Osteocyte (in vitro differentiated cells): ENCODE results near the gene C4orf50. TPM values are rescaled to one million over a fixed set of nuclear protein-coding genes. Genes with fewer than 3 reads are reported as not detected.

Experiments
- DNase-seq: peaks from one replicate; pipeline ENCODE4 v3.0.0; 2021; ENCODE audit warnings: mixed read lengths; ENCODE audit not compliant: unreplicated experiment; ENCODE audit errors: extremely low spot score
- H3K27ac Mint-ChIP-seq: one replicate; pipeline ENCODE4 v1.8.0; 2021; ENCODE audit warnings: mild to moderate bottlenecking, mixed read lengths; ENCODE audit not compliant: unreplicated experiment
- H3K27me3 Mint-ChIP-seq: one replicate; pipeline ENCODE4 v1.8.0; 2021; ENCODE audit warnings: mixed read lengths; ENCODE audit not compliant: unreplicated experiment
- H3K36me3 Mint-ChIP-seq: one replicate; pipeline ENCODE4 v1.8.0; 2021; ENCODE audit warnings: mixed read lengths; ENCODE audit not compliant: unreplicated experiment
- H3K4me1 Mint-ChIP-seq: one replicate; pipeline ENCODE4 v1.8.0; 2021; ENCODE audit warnings: mixed read lengths; ENCODE audit not compliant: unreplicated experiment
- H3K4me3 Mint-ChIP-seq: one replicate; pipeline ENCODE4 v1.8.0; 2021; ENCODE audit warnings: mild to moderate bottlenecking, moderate library complexity, mixed read lengths; ENCODE audit not compliant: unreplicated experiment
- H3K9me3 Mint-ChIP-seq: one replicate; pipeline ENCODE4 v1.8.0; 2021; ENCODE audit warnings: mixed read lengths; ENCODE audit not compliant: unreplicated experiment
- CTCF ChIP-seq: fragments of 200-600 bp; sonication (generic); IDR thresholded peaks from 2 replicates; pipeline ENCODE4 v1.5.0; 2021; ENCODE audit warnings: antibody characterized with exemption, mild to moderate bottlenecking, moderate library complexity
- total RNA-seq: library from RNA; stranded (reverse); gene quantifications from 2 replicates; pipeline ENCODE4 v1.2.1, GENCODE V29; 2021

C4orf50 gene
- total RNA-seq, 1 donor from 2014 or later = not detected

- no peaks in the 10 kb centered on the region for H3K4me1 Mint-ChIP-seq
- H3K9me3 Mint-ChIP-seq = no peaks in the 10 kb centered on the region
- no peak for DNase-seq
- H3K4me3 Mint-ChIP-seq = no peak overlapping the region
- H3K27me3 Mint-ChIP-seq = peaks cover 19% of the 10 kb centered on the region
- H3K27ac Mint-ChIP-seq = no peak overlapping the region
- H3K36me3 Mint-ChIP-seq = no peaks in the 10 kb centered on the region
- TF ChIP-seq CTCF = no peak
Observed at GRCh38 chr4:6023731-6024130, 5.5 kb upstream of the C4orf50 start.

GRCh38 chr4:6022607-6023288 is 4.5 kb upstream of the C4orf50 start:
- Mint-ChIP-seq H3K9me3 (no peaks in the 10 kb centered on the region), H3K36me3 (no peaks in the 10 kb centered on the region), H3K27ac (no peak overlapping the region), H3K4me3 (no peak overlapping the region), H3K4me1 (no peaks in the 10 kb centered on the region), H3K27me3 (peaks cover 18% of the 10 kb centered on the region)
- no peak for TF ChIP-seq CTCF
- DNase-seq = no peak

GRCh38 chr4:6021831-6022606 is 3.8 kb upstream of the C4orf50 start:
- no peaks in the 10 kb centered on the region for H3K9me3 Mint-ChIP-seq
- H3K4me1 Mint-ChIP-seq = no peaks in the 10 kb centered on the region
- no peak for DNase-seq
- no peaks in the 10 kb centered on the region for H3K36me3 Mint-ChIP-seq
- no peak overlapping the region for H3K27ac Mint-ChIP-seq
- no peak for TF ChIP-seq CTCF
- no peak overlapping the region for H3K4me3 Mint-ChIP-seq
- peaks cover 16% of the 10 kb centered on the region for H3K27me3 Mint-ChIP-seq

GRCh38 chr4:6020613-6021012 is 2.4 kb upstream of the C4orf50 start:
- H3K4me3 Mint-ChIP-seq = no peak overlapping the region
- no peaks in the 10 kb centered on the region for H3K4me1 Mint-ChIP-seq
- no peak for TF ChIP-seq CTCF
- H3K27me3 Mint-ChIP-seq = peaks cover 16% of the 10 kb centered on the region
- H3K27ac Mint-ChIP-seq = no peak overlapping the region
- H3K9me3 Mint-ChIP-seq = no peaks in the 10 kb centered on the region
- DNase-seq = no peak
- H3K36me3 Mint-ChIP-seq = no peaks in the 10 kb centered on the region
